Left lung (tissue), 10 donors: ENCODE data around the gene MCC. TPM values are rescaled to one million over a fixed set of nuclear protein-coding genes. Genes with fewer than 3 reads are reported as not detected.
A peak's percentile ranks its signal among the peaks of the same experiment; 100 is the strongest.

Source experiments
- ATAC-seq: fragments of 200-7000 bp; cut with Tn5 transposase; one replicate; pipeline ENCODE4 v1.9.1; 2020; ENCODE audit warnings: moderate library complexity
- DNase-seq, 4 donors: peaks; one replicate each; pipeline ENCODE4 v3.0.0-alpha.2; 2013 to 2020
- H3K27ac ChIP-seq, 2 donors: fragments of 200-600 bp; sonication (generic) in 1 of 2; one replicate each; pipeline versions ENCODE4 v1.5.0 to v1.8.0; 2020 to 2021
- H3K27me3 ChIP-seq, 2 donors: fragments of 200-600 bp; sonication (generic) in 1 of 2; one replicate each; pipeline versions ENCODE4 v1.5.0 to v1.8.0; 2020 to 2021
- H3K36me3 ChIP-seq, 2 donors: fragments of 200-600 bp; sonication (generic) in 1 of 2; one replicate each; pipeline versions ENCODE4 v1.5.0 to v1.8.0; 2020 to 2021
- H3K4me1 ChIP-seq, 2 donors: fragments of 200-600 bp; one replicate each; pipeline ENCODE4 v1.8.0; 2021
- H3K4me3 ChIP-seq, 2 donors: fragments of 200-600 bp; sonication (generic) in 1 of 2; one replicate each; pipeline versions ENCODE4 v1.5.0 to v1.8.0; 2020 to 2021; ENCODE audit warnings: mild to moderate bottlenecking in 1 of 2
- H3K9me3 ChIP-seq, 2 donors: fragments of 200-600 bp; sonication (generic) in 1 of 2; one replicate each; pipeline versions ENCODE4 v1.5.0 to v1.8.0; 2020 to 2021
- CTCF ChIP-seq, 2 donors: fragments of 200-600 bp; sonication (generic) in 1 of 2; IDR thresholded peaks; one replicate each; pipeline versions ENCODE4 v1.5.0 to v1.8.0; 2021; ENCODE audit warnings: antibody characterized with exemption in 2 of 2
- intact Hi-C, 2 donors: fragments of 100-400 bp; cut with DNase I; formaldehyde crosslinking; loops; one replicate each; pipeline versions ENCODE4 v1.11.2 to v1.14.2; 2022
- polyA plus RNA-seq, 6 donors: library from polyadenylated mRNA; unstranded; fragments of 120-200 nt; gene quantifications; one replicate each; pipeline ENCODE4 v1.2.1, GENCODE V29; 2013; ENCODE audit not compliant: insufficient read length in 6 of 6
- total RNA-seq, 2 donors: library from RNA; stranded (reverse); fragmentation: NEBNext Ultra II Directional; extraction: Animal tissue kit (Norgen Biotek cat#: 25700); gene quantifications; one replicate each; pipeline ENCODE4 v1.2.1, GENCODE V29; 2021
- donor health status: DM: no; HTN: yes; CAD: no.
- donor health status: DM: no; HTN: no; CAD: no.

MCC gene
- total and polyA plus RNA-seq, 8 donors: 12.5 to 18.4 (median 16.1) TPM

GRCh38 chr5:113162770-113163169 is 325.5 kb downstream of the MCC start:
- Histone ChIP-seq H3K9me3 (no peaks in the 10 kb centered on the region), H3K4me3 (no peak overlapping the region), H3K4me1 (peaks cover 0 to 5% of the 10 kb centered on the region in 2 donors), H3K36me3 (no peaks in the 10 kb centered on the region), H3K27ac (no peak overlapping the region), H3K27me3 (no peaks in the 10 kb centered on the region)
- no peak for DNase-seq
- TF ChIP-seq CTCF (IDR thresholded peaks at IDR 0.05): no peak
- ATAC-seq: peak; percentile 36
- intact Hi-C loops: no loop called here

GRCh38 chr5:113162208-113162607 is 326.0 kb downstream of the MCC start:
- ATAC-seq: no peak
- Histone ChIP-seq H3K9me3 (no peaks in the 10 kb centered on the region), H3K4me1 (peaks cover 0 to 5% of the 10 kb centered on the region in 2 donors), H3K27ac (no peak overlapping the region), H3K4me3 (no peak overlapping the region), H3K36me3 (no peaks in the 10 kb centered on the region), H3K27me3 (no peaks in the 10 kb centered on the region)
- no peak for TF ChIP-seq CTCF (IDR thresholded peaks at IDR 0.05)
- no peak for DNase-seq
- intact Hi-C loops: no loop called here

- Histone ChIP-seq H3K27ac (no peak overlapping the region), H3K4me3 (no peak overlapping the region), H3K27me3 (no peaks in the 10 kb centered on the region), H3K36me3 (no peaks in the 10 kb centered on the region), H3K9me3 (no peaks in the 10 kb centered on the region), H3K4me1 (peaks cover 0 to 5% of the 10 kb centered on the region in 2 donors)
- no peak for ATAC-seq
- TF ChIP-seq CTCF (IDR thresholded peaks at IDR 0.05): no peak
- DNase-seq: no peak
- intact Hi-C loops: no loop called here
These were observed 326.4 kb downstream of the MCC start for GRCh38 chr5:113161806-113162205.

GRCh38 chr5:113157886-113158285 is 330.4 kb downstream of the MCC start:
- Histone ChIP-seq H3K36me3 (no peaks in the 10 kb centered on the region), H3K27ac (no peak overlapping the region), H3K27me3 (no peaks in the 10 kb centered on the region), H3K4me1 (no peaks in the 10 kb centered on the region), H3K9me3 (no peaks in the 10 kb centered on the region), H3K4me3 (no peak overlapping the region)
- intact Hi-C loops: no loop called here
- TF ChIP-seq CTCF (IDR thresholded peaks at IDR 0.05): no peak
- no peak for DNase-seq
- ATAC-seq: no peak

- Histone ChIP-seq H3K36me3 (no peaks in the 10 kb centered on the region), H3K27ac (no peak overlapping the region), H3K4me3 (no peak overlapping the region), H3K4me1 (no peaks in the 10 kb centered on the region), H3K9me3 (no peaks in the 10 kb centered on the region), H3K27me3 (no peaks in the 10 kb centered on the region)
- ATAC-seq (no peak), DNase-seq (no peak)
- TF ChIP-seq CTCF (IDR thresholded peaks at IDR 0.05): no peak
- intact Hi-C loops: no loop called here
These were observed 331.9 kb downstream of the MCC start for GRCh38 chr5:113156271-113156877.
